Breast epithelium (tissue), 3 donors: Measurements from ENCODE around the gene BLOC1S3.

Experiments used
- POLR2A ChIP-seq: fragments of 450-650 bp; IDR thresholded peaks from one replicate; pipeline ENCODE4 v1.6.1; 2016; ENCODE audit warnings: antibody characterized with exemption, mild to moderate bottlenecking, moderate library complexity
- POLR2AphosphoS5 ChIP-seq, 3 donors: sonication (generic); formaldehyde crosslinking; IDR thresholded peaks; one replicate each; pipeline ENCODE4 v1.6.1; 2017; ENCODE audit warnings: antibody characterized with exemption in 3 of 3

DNA sequence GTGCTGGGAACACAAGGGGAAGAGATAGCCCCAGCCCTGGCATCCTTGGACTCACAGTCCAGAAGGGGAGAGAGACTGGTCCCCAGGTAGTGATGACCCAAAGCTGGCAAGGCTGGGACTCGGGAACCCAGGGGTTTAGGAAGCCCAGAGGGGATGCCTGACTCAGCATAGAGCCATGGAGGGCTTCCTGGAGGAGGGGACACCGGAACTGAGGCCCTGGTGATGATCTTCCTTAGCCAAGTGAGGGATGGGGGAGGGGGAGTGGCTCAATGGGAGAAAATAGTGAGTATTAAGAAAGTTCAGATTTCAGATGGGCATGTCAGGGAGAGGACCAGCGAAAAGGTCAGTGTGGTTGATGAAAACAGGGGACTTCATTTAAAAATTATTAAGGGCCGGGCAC, 39.8 kb downstream of the BLOC1S3 start:
- TF ChIP-seq POLR2AphosphoS5 (IDR thresholded peaks at IDR 0.05) (no peak), POLR2A (no peak)
